ENCODE measurements around the gene LRRC27. TPM values are rescaled to one million over a fixed set of nuclear protein-coding genes. Genes with fewer than 3 reads are reported as not detected.

The LRRC27 gene
- total and polyA plus RNA-seq, 2 of the 4 experiments (the other 2 are of a cell fraction), result 3.8 to 5.3 TPM

- no peak overlapping the region for H3K4me2 ChIP-seq (ENCODE audit: low read depth, low read length)
- no peak overlapping the region for H3K23ac ChIP-seq (ENCODE audit: low read depth, low read length)
- peaks cover 5% of the 10 kb centered on the region; the same call in 1 of the 2 replicates for H3K4me1 ChIP-seq (ENCODE audit: control insufficient read depth, insufficient read depth, low read length)
- no TSS peak for BruUV-seq (replicated peaks)
- H2AK9ac ChIP-seq (replicated peaks; ENCODE audit: low read depth, low read length, poor library complexity), result no peak overlapping the region
- no peak for ATAC-seq (ENCODE audit: low read depth)
- H2BK15ac ChIP-seq (ENCODE audit: low read depth, low read length), result no peak overlapping the region
- H3K9me3 ChIP-seq (ENCODE audit: control insufficient read depth, insufficient read depth, low read length), result peaks cover 5% of the 10 kb centered on the region; the same call in 1 of the 2 replicates
- ChIA-PET POLR2A (ENCODE audit: unreplicated experiment) (no interaction called here), CTCF (no interaction called here)
- no peak overlapping the region for H3K9ac ChIP-seq (ENCODE audit: low read depth, low read length)
- H2AFZ ChIP-seq (replicated peaks; ENCODE audit: low read length, poor library complexity), result no peak overlapping the region
- 0 out of 2 replicates have a peak, but pooled peaks cover 3% of the 10 kb centered on the region for H3K9me1 ChIP-seq (ENCODE audit: insufficient read depth, low read length)
- in situ Hi-C loops (cut with MboI; ENCODE audit: low sequenced_read_pairs), result no loop called here
- H3K79me1 ChIP-seq (ENCODE audit: low read depth in 1 of 2, low read length in 2 of 2), result no peaks in the 10 kb centered on the region
- H4K91ac ChIP-seq (ENCODE audit: insufficient read depth, low read depth, low read length), result no peak overlapping the region
- H4K20me1 ChIP-seq (ENCODE audit: insufficient read depth, low read length), result no peaks in the 10 kb centered on the region
- TF ChIP-seq CEBPB (IDR thresholded peaks at IDR 0.05; ENCODE audit: low read depth, low read length) (no peak), MXI1 (IDR thresholded peaks at IDR 0.05; ENCODE audit: borderline replicate concordance, low read depth, low read length) (no peak), RAD21 (IDR thresholded peaks at IDR 0.05; ENCODE audit: low read length) (no peak), CTCF (conservative IDR thresholded peaks at IDR 0.05; ENCODE audit: low read depth, low read length) (no peak), NFE2L2 (IDR thresholded peaks at IDR 0.05; ENCODE audit: low read depth, low read length) (no peak), ELK1 (IDR thresholded peaks at IDR 0.05; ENCODE audit: borderline replicate concordance, low read depth, low read length) (no peak), USF2 (IDR thresholded peaks at IDR 0.05; ENCODE audit: low read depth, low read length) (no peak)
- H3K4ac ChIP-seq (ENCODE audit: low read depth, low read length), result no peak overlapping the region
- no peak overlapping the region for H2BK20ac ChIP-seq (ENCODE audit: low read depth, low read length)
- H3K27me3 ChIP-seq (ENCODE audit: control insufficient read depth, insufficient read depth, low read length), result peaks cover 28% of the 10 kb centered on the region; the same call in 1 of the 2 replicates
- H2AK5ac ChIP-seq (ENCODE audit: low read depth, low read length), result no peak overlapping the region
- H2BK120ac ChIP-seq (ENCODE audit: low read depth, low read length), result no peak overlapping the region
- DNase-seq, result no peak
- H3K18ac ChIP-seq (ENCODE audit: low read depth, low read length), result no peak overlapping the region
- WGBS, 2 experiments (ENCODE audit: extremely low coverage in 2 of 2, insufficient read length in 1 of 2), result 88% methylated on average over 6 of the region's 22 CpGs; no CpG with 5 or more reads in 1 of the 2 experiments
- no peak overlapping the region for H3K14ac ChIP-seq (replicated peaks; ENCODE audit: low read depth, low read length)
- intact Hi-C loops (cut with micrococcal nuclease), result loop anchor here (5.0 kb wide), 1 partner anchor 33 kb away; no protein-coding TSS in a partner anchor
- no peak overlapping the region for H3K4me3 ChIP-seq (ENCODE audit: insufficient read depth, low read depth, low read length)
- no peak overlapping the region for H4K8ac ChIP-seq (ENCODE audit: low read depth in 2 of 2, low read length in 2 of 2)
- no peaks in the 10 kb centered on the region for H3K36me3 ChIP-seq (ENCODE audit: control insufficient read depth, insufficient read depth, low read length)
- no peak overlapping the region for H3K56ac ChIP-seq (ENCODE audit: extremely low read depth, insufficient read depth, low read length)
- H3K27ac ChIP-seq (ENCODE audit: insufficient read depth, low read length), result no peak overlapping the region
- H4K5ac ChIP-seq (ENCODE audit: low read depth, low read length), result no peak overlapping the region
- H2BK5ac ChIP-seq (ENCODE audit: low read depth, low read length, poor library complexity, severe bottlenecking), result no peak overlapping the region
- dilution Hi-C loops (cut with HindIII; ENCODE audit: low sequenced_read_pairs, unreplicated experiment), result no loop called here
Observed at GRCh38 chr10:132305654-132306342, 26.2 kb upstream of the LRRC27 start.
